GM18907 (cell line): ENCODE measurements around the gene USP19.

ENCODE experiments used
- ATAC-seq: cut with Tn5 transposase; IDR thresholded peaks from one replicate; pipeline ENCODE4 v1.9.1; 2021; ENCODE audit warnings: mild to moderate bottlenecking, moderate library complexity; ENCODE audit not compliant: unreplicated experiment

USP19 gene

GRCh38 chr3:49134471-49135265, 14.0 kb upstream of the USP19 start:
- no peak for ATAC-seq

GRCh38 chr3:49133226-49133951, 12.8 kb upstream of the USP19 start:
- ATAC-seq: no peak

GRCh38 chr3:49132437-49133225, 12.0 kb upstream of the USP19 start, which contains the start of gene LAMB2:
LAMB2 (minus strand) TSS chr3:49133050; CDS start chr3:49132867, 183 bp downstream.
- no peak for ATAC-seq

GRCh38 chr3:49132073-49132436, 11.4 kb upstream of the USP19 start:
- ATAC-seq: no peak

GRCh38 chr3:49131576-49131975, 11.0 kb upstream of the USP19 start:
- ATAC-seq: no peak

- ATAC-seq: no peak
Observed at GRCh38 chr3:49131040-49131439, 10.4 kb upstream of the USP19 start.

- ATAC-seq: no peak
Observed at GRCh38 chr3:49124991-49125670, 4.5 kb upstream of the USP19 start.

GRCh38 chr3:49124203-49124602, 3.6 kb upstream of the USP19 start:
- no peak for ATAC-seq

GRCh38 chr3:49123687-49124086, 3.1 kb upstream of the USP19 start:
- no peak for ATAC-seq

GRCh38 chr3:49122886-49123545, 2.4 kb upstream of the USP19 start:
- no peak for ATAC-seq

- ATAC-seq: no peak
Observed at GRCh38 chr3:49122451-49122850, 1.8 kb upstream of the USP19 start.

GRCh38 chr3:49122022-49122421, 1.4 kb upstream of the USP19 start:
- ATAC-seq: no peak

GRCh38 chr3:49121132-49121736, 611 bp upstream of the USP19 start:
- ATAC-seq: no peak

GRCh38 chr3:49120096-49120437, 556 bp downstream of the USP19 start:
- peak; percentile 1 for ATAC-seq

GRCh38 chr3:49119439-49119838, 1.2 kb downstream of the USP19 start:
- ATAC-seq: no peak

GRCh38 chr3:49119036-49119435, 1.6 kb downstream of the USP19 start:
- ATAC-seq: no peak

- ATAC-seq: no peak
Observed at GRCh38 chr3:49112262-49112661, 8.4 kb downstream of the USP19 start.

GRCh38 chr3:49111347-49111746, 9.3 kb downstream of the USP19 start:
- no peak for ATAC-seq

- no peak for ATAC-seq
Observed at GRCh38 chr3:49110780-49111179, 9.8 kb downstream of the USP19 start.

- no peak for ATAC-seq
Observed at GRCh38 chr3:49108346-49108745, 12.3 kb downstream of the USP19 start.
